GM12878 (cell line): ENCODE results near the gene TCEA2.

Experiments
- CREB1 ChIP-seq: IDR thresholded peaks from 2 replicates; pipeline ENCODE4 v1.6.1; 2012; ENCODE audit warnings: low read depth, mild to moderate bottlenecking, inconsistent platforms
- EZH2 ChIP-seq: IDR thresholded peaks from 2 replicates; pipeline ENCODE4 v1.6.1; 2012; ENCODE audit warnings: low read depth, mild to moderate bottlenecking, control low read depth, inconsistent platforms, low read length, borderline replicate concordance; ENCODE audit not compliant: control insufficient read depth
- LARP7 ChIP-seq: fragments of 450-650 bp; IDR thresholded peaks from 2 replicates; pipeline ENCODE4 v1.6.1; 2017; ENCODE audit warnings: mild to moderate bottlenecking
- MYB ChIP-seq: fragments of 150-350 bp; IDR thresholded peaks from 2 replicates; pipeline ENCODE4 v1.6.1; 2014; ENCODE audit warnings: mild to moderate bottlenecking, low read depth, low read length, borderline replicate concordance
- NFYA ChIP-seq: IDR thresholded peaks from 2 replicates; pipeline ENCODE4 v1.6.1; 2011; ENCODE audit warnings: low read depth, mild to moderate bottlenecking, low read length, improper control_type of control experiment, borderline replicate concordance
- NFYB ChIP-seq: IDR thresholded peaks from 2 replicates; pipeline ENCODE4 v1.6.1; 2011; ENCODE audit warnings: low read depth, mild to moderate bottlenecking, low read length, improper control_type of control experiment, moderate library complexity; ENCODE audit not compliant: insufficient read depth
- PML ChIP-seq: IDR thresholded peaks from 2 replicates; pipeline ENCODE4 v1.6.1; 2012; ENCODE audit warnings: low read length, inconsistent platforms
- POLR2A ChIP-seq: IDR thresholded peaks from 2 replicates; pipeline ENCODE4 v1.6.1; 2011; ENCODE audit warnings: low read depth, mild to moderate bottlenecking, low read length
- SIX5 ChIP-seq: IDR thresholded peaks from 2 replicates; pipeline ENCODE4 v1.6.1; 2011; ENCODE audit warnings: mild to moderate bottlenecking, low read depth, low read length, moderate library complexity; ENCODE audit not compliant: severe bottlenecking
- TAF1 ChIP-seq: IDR thresholded peaks from 2 replicates; pipeline ENCODE4 v1.6.1; 2011; ENCODE audit warnings: mild to moderate bottlenecking, low read depth, low read length, borderline replicate concordance
- YY1 ChIP-seq: IDR thresholded peaks from 2 replicates; pipeline ENCODE4 v1.6.1; 2011; ENCODE audit warnings: low read depth, mild to moderate bottlenecking, low read length
- TF ChIP-seq, protein P1 (sequence below), 3 experiments: IDR thresholded peaks in 2 of 3; conservative IDR thresholded peaks in 1 of 3; 2 replicates each; pipeline ENCODE4 v1.5.1; 2011; ENCODE audit warnings: low read depth in 3 of 3, low read length in 3 of 3, mild to moderate bottlenecking in 3 of 3, control low read depth in 2 of 3, moderate library complexity in 2 of 3, inconsistent platforms in 1 of 3, mixed read lengths in 1 of 3; ENCODE audit not compliant: control insufficient read depth in 2 of 3, insufficient read depth in 1 of 3; ENCODE audit errors: extremely low read depth in 1 of 3
- TF ChIP-seq, protein P2 (sequence below): IDR thresholded peaks from 2 replicates; pipeline ENCODE4 v1.6.1; 2012; ENCODE audit warnings: mild to moderate bottlenecking, low read depth, low read length

DNA sequence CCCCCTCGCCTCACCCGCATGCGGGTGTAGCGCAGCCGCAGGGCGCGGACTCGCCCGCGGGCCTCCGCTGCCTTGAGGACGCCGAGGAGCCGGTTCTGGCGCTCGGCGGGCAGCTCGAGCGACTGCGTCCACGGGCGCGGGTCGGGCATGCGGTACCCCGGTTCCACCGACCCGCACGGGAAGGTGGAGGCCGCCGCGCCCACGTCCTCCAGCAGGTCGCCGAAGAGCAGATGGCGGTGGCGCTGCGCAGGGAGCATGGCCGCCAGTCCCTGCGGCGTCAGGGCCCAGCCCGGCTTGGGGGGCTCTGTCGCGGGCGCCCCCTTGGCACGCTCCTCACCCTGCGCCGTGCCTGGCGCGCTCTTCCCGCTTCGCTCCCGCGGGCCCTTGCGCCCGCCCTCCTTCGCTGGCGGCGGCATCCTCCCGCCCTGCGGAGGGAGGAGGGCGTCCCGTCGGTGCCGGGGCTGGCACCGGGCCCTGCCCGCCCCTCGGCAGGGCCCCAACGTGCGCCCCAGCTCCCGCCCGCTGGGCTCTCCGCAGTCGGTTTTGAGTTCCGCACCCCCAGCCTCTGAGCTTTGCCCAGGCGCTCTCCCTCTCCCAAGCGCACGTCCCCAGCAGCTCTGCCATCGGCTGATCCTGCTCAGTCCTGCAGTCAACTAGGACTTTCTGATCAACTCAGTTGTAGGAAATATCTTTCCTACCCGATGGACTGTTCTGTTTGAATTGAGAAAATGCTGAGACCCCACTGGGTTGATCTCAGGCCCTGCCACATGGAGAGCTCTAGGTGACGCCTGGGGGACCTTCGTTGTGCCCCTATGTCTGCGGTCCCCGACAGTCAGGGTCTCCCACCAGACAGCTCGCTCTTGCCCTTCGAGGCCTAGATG is 21.0 kb downstream of the TCEA2 start, which contains the start of gene LKAAEAR1:
- no peak for TF ChIP-seq PML
- TF ChIP-seq, protein P1, sequence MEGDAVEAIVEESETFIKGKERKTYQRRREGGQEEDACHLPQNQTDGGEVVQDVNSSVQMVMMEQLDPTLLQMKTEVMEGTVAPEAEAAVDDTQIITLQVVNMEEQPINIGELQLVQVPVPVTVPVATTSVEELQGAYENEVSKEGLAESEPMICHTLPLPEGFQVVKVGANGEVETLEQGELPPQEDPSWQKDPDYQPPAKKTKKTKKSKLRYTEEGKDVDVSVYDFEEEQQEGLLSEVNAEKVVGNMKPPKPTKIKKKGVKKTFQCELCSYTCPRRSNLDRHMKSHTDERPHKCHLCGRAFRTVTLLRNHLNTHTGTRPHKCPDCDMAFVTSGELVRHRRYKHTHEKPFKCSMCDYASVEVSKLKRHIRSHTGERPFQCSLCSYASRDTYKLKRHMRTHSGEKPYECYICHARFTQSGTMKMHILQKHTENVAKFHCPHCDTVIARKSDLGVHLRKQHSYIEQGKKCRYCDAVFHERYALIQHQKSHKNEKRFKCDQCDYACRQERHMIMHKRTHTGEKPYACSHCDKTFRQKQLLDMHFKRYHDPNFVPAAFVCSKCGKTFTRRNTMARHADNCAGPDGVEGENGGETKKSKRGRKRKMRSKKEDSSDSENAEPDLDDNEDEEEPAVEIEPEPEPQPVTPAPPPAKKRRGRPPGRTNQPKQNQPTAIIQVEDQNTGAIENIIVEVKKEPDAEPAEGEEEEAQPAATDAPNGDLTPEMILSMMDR (IDR thresholded peaks at IDR 0.05 in 2 of 3, conservative IDR thresholded peaks at IDR 0.05 in 1 of 3; ENCODE audit: control insufficient read depth in 2 of 3, extremely low read depth in 1 of 3, insufficient read depth in 1 of 3, low read depth in 3 of 3, low read length in 3 of 3): no peak
- no peak for TF ChIP-seq MYB
- TF ChIP-seq, protein P2, sequence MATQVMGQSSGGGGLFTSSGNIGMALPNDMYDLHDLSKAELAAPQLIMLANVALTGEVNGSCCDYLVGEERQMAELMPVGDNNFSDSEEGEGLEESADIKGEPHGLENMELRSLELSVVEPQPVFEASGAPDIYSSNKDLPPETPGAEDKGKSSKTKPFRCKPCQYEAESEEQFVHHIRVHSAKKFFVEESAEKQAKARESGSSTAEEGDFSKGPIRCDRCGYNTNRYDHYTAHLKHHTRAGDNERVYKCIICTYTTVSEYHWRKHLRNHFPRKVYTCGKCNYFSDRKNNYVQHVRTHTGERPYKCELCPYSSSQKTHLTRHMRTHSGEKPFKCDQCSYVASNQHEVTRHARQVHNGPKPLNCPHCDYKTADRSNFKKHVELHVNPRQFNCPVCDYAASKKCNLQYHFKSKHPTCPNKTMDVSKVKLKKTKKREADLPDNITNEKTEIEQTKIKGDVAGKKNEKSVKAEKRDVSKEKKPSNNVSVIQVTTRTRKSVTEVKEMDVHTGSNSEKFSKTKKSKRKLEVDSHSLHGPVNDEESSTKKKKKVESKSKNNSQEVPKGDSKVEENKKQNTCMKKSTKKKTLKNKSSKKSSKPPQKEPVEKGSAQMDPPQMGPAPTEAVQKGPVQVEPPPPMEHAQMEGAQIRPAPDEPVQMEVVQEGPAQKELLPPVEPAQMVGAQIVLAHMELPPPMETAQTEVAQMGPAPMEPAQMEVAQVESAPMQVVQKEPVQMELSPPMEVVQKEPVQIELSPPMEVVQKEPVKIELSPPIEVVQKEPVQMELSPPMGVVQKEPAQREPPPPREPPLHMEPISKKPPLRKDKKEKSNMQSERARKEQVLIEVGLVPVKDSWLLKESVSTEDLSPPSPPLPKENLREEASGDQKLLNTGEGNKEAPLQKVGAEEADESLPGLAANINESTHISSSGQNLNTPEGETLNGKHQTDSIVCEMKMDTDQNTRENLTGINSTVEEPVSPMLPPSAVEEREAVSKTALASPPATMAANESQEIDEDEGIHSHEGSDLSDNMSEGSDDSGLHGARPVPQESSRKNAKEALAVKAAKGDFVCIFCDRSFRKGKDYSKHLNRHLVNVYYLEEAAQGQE: no peak
- TF ChIP-seq NFYA: no peak
- no peak for TF ChIP-seq TAF1
- TF ChIP-seq YY1: peak; percentile 27; the same call in 1 of the 2 replicates
- TF ChIP-seq LARP7: peak; percentile 45; the same call in 1 of the 2 replicates
- TF ChIP-seq POLR2A: peak; percentile 43; the same call in 1 of the 2 replicates
- no peak for TF ChIP-seq SIX5
- no peak for TF ChIP-seq NFYB
- no peak for TF ChIP-seq EZH2
- TF ChIP-seq CREB1: no peak
